Mucosa of descending colon (tissue), 3 donors: ENCODE data around the gene RNU7-1. TPM values are rescaled to one million over a fixed set of nuclear protein-coding genes. Genes with fewer than 3 reads are reported as not detected.

ENCODE experiments used
- ATAC-seq: fragments of 200-7000 bp; cut with Tn5 transposase; one replicate; pipeline ENCODE4 v1.9.1; 2020; ENCODE audit warnings: mild to moderate bottlenecking, moderate library complexity
- DNase-seq, 3 donors: peaks; one replicate each; pipeline ENCODE4 v3.0.0-alpha.2; 2020
- H3K36me3 ChIP-seq: fragments of 200-600 bp; one replicate; pipeline ENCODE4 v1.8.0; 2021; ENCODE audit warnings: low read depth, mild to moderate bottlenecking
- H3K4me1 ChIP-seq: fragments of 200-600 bp; one replicate; pipeline ENCODE4 v1.8.0; 2021; ENCODE audit warnings: low read depth, mild to moderate bottlenecking
- H3K4me3 ChIP-seq: fragments of 200-600 bp; one replicate; pipeline ENCODE4 v1.8.0; 2021; ENCODE audit warnings: mild to moderate bottlenecking
- H3K9me3 ChIP-seq: fragments of 200-600 bp; one replicate; pipeline ENCODE4 v1.8.0; 2021; ENCODE audit warnings: mild to moderate bottlenecking
- intact Hi-C, 2 donors: fragments of 100-400 bp; cut with DNase I in 1 of 2; cut with micrococcal nuclease in 1 of 2; formaldehyde crosslinking; loops; one replicate each; pipeline versions ENCODE4 v1.11.0 to v1.11.1; 2022; cut with DNase I, micrococcal nuclease
- total RNA-seq, 3 donors: library from RNA; stranded (reverse); fragmentation: NEBNext Ultra II Directional in 2 of 3; extraction: Animal tissue kit (Norgen Biotek cat#: 25700) in 2 of 3; gene quantifications; one replicate each; pipeline versions ENCODE4 v1.2.1 to v1.2.4, GENCODE V29; 2021 to 2023
- TF ChIP-seq, protein P1 (sequence below): fragments of 200-600 bp; IDR thresholded peaks from one replicate; pipeline ENCODE4 v1.8.0; 2022; ENCODE audit warnings: antibody characterized with exemption, mild to moderate bottlenecking
- donor health status: DM: no; HTN: no; CAD: no; lungs with moderate emphysema.
- donor health status: DM: no; HTN: no; CAD: no.
- donor health status: DM: no; HTN: yes; CAD: no.

RNU7-1 gene
- total RNA-seq, 3 donors from 2014 or later: not detected

GRCh38 chr12:6943389-6943721 is 261 bp upstream of the RNU7-1 start:
- H3K36me3 ChIP-seq: peaks cover 6% of the 10 kb centered on the region
- TF ChIP-seq, protein P1, sequence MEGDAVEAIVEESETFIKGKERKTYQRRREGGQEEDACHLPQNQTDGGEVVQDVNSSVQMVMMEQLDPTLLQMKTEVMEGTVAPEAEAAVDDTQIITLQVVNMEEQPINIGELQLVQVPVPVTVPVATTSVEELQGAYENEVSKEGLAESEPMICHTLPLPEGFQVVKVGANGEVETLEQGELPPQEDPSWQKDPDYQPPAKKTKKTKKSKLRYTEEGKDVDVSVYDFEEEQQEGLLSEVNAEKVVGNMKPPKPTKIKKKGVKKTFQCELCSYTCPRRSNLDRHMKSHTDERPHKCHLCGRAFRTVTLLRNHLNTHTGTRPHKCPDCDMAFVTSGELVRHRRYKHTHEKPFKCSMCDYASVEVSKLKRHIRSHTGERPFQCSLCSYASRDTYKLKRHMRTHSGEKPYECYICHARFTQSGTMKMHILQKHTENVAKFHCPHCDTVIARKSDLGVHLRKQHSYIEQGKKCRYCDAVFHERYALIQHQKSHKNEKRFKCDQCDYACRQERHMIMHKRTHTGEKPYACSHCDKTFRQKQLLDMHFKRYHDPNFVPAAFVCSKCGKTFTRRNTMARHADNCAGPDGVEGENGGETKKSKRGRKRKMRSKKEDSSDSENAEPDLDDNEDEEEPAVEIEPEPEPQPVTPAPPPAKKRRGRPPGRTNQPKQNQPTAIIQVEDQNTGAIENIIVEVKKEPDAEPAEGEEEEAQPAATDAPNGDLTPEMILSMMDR: no peak
- H3K4me1 ChIP-seq: peaks cover 33% of the 10 kb centered on the region
- H3K9me3 ChIP-seq: no peaks in the 10 kb centered on the region
- intact Hi-C loops: no loop called here
- no peak overlapping the region for H3K4me3 ChIP-seq
- ATAC-seq: peak; percentile 42
- peak; percentile 72 to 89 (median 76) for DNase-seq

DNA sequence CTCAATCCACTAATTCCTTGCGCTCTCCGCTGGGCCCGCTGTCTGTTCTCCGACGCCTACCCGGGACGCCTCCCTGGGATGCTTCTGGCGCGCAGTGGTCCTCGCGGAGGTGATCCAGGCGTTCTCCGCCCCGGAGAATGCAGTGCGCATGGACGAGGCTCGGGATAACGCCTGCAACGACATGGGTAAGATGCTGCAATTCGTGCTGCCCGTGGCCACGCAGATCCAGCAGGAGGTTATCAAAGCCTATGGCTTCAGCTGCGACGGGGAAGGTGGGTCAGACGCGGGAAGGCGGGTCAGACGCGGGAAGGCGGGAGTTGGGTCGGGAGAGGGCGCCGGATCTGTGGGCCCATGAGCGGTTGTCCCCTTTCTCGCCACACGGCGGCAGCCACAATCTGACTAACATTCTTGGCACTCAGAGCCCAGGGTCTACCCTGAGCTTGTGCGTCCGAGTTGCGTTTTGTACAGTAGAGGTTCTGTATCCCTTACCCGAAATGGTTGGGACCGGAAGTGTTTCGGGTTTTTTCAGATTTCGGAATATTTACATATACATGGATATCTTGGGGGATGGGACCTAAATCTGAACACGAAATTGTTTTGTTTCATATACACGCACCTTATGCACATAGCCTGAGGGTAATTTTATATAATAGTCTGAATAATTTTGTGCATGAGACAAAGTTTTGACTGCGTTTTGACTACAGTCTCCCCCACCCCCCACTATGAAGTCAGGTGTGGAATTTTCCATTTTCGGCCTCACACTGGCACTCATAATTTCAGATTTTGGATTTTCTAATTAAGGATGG is 968 bp downstream of the RNU7-1 start:
- intact Hi-C loops: no loop called here
- TF ChIP-seq, protein P1: peak; percentile 84

DNA sequence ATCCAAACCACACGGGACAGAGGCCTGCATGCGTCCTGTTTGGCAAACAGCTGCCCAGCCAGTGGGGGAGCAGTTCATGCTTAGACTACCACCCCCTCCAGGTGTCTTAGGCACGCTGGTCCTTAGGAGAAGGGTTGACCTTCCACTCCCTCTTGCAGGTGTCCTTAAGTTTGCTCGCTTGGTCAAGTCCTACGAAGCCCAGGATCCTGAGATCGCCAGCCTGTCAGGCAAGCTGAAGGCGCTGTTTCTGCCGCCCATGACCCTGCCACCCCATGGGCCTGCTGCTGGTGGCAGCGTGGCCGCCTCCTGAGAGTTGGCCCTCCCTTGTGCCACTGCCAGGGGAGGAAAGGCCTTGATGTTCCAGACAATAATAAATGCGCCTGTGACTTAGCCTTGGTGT is 2.0 kb downstream of the RNU7-1 start:
- Histone ChIP-seq H3K4me1 (peaks cover 35% of the 10 kb centered on the region), H3K36me3 (peaks cover 6% of the 10 kb centered on the region), H3K4me3 (no peak overlapping the region), H3K9me3 (no peaks in the 10 kb centered on the region)
- DNase-seq: peak in 1 of 3 donors; percentile 68
- TF ChIP-seq, protein P1: no peak
- intact Hi-C loops: no loop called here
- ATAC-seq: no peak

More for the DNA sequence above, 968 bp downstream of the RNU7-1 start:
- peak; percentile 96 to 98 (median 96) for DNase-seq
- Histone ChIP-seq H3K4me3 (peak overlapping the region; percentile 52), H3K4me1 (peaks cover 31% of the 10 kb centered on the region), H3K36me3 (peaks cover 6% of the 10 kb centered on the region), H3K9me3 (no peaks in the 10 kb centered on the region)
- peak; percentile 68 for ATAC-seq

DNA sequence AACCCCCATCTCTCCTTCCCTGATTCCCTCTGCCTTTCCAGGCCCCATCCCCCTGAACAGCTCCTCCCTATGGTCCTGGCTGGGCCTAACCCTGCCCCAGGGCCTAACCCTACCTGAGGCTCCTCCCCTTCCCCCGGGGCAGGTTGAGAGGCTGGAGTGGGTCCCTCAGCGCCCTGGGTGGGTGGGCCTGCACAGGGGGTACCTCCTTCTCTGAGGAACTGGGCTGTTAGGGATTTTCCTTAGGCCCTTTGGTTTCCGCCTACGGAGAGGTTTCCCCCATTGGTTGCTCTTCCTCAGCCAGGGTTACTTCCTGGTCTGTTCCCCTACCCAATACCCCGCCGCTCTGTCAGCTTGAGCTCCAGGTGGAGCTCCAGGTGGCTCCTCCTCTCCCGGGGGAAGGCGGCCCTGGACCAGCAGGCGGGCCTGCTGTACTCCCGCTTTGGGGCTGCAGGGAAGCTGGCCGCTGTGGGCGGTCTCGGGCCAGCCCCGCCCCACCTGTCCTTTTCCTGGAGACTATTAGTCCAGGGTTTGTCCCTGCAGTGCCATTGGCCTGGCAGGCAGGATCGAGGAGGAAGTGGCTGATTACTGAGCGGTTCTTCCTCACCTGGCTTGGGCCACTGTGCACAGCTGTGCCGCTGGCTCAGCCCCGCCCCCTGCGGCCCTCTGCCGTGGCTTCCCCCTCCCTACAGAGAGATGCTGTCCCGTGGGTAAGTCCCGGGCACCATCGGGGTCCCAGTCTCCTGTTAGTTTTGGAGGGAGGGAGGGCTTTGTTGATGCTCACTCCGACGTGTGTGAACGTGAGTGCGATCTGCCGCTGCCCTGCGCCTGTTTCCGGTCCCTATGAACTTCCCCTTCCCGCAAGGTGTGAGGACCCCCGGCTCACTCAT is 2.7 kb downstream of the RNU7-1 start:
- no peaks in the 10 kb centered on the region for H3K9me3 ChIP-seq
- TF ChIP-seq, protein P1: no peak
- H3K36me3 ChIP-seq: peaks cover 6% of the 10 kb centered on the region
- H3K4me1 ChIP-seq: peaks cover 36% of the 10 kb centered on the region
- peak; percentile 77 for ATAC-seq
- H3K4me3 ChIP-seq: peak overlapping the region; percentile 24
- peak; percentile 95 to 97 (median 97) for DNase-seq
- intact Hi-C loops: no loop called here

- no peak overlapping the region for H3K4me3 ChIP-seq
- intact Hi-C loops: no loop called here
- TF ChIP-seq, protein P1: no peak
- peaks cover 36% of the 10 kb centered on the region for H3K4me1 ChIP-seq
- no peaks in the 10 kb centered on the region for H3K9me3 ChIP-seq
- ATAC-seq (no peak), DNase-seq (no peak)
- H3K36me3 ChIP-seq: peaks cover 6% of the 10 kb centered on the region
Measured at GRCh38 chr12:6946920-6947374, 3.3 kb downstream of the RNU7-1 start.
